Measurements from ENCODE around the gene TPPP2.

GRCh38 chr14:20989787-20990600 lies 40.0 kb upstream of the TPPP2 start, which contains the start of gene METTL17:
- TF ChIP-seq, protein P1, sequence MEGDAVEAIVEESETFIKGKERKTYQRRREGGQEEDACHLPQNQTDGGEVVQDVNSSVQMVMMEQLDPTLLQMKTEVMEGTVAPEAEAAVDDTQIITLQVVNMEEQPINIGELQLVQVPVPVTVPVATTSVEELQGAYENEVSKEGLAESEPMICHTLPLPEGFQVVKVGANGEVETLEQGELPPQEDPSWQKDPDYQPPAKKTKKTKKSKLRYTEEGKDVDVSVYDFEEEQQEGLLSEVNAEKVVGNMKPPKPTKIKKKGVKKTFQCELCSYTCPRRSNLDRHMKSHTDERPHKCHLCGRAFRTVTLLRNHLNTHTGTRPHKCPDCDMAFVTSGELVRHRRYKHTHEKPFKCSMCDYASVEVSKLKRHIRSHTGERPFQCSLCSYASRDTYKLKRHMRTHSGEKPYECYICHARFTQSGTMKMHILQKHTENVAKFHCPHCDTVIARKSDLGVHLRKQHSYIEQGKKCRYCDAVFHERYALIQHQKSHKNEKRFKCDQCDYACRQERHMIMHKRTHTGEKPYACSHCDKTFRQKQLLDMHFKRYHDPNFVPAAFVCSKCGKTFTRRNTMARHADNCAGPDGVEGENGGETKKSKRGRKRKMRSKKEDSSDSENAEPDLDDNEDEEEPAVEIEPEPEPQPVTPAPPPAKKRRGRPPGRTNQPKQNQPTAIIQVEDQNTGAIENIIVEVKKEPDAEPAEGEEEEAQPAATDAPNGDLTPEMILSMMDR (conservative IDR thresholded peaks at IDR 0.05 in 1 of 2, IDR thresholded peaks at IDR 0.05 in 1 of 2; ENCODE audit: low read depth in 1 of 2, low read length in 2 of 2), result peak; percentile 31 to 34
- TF ChIP-seq EZH2 (IDR thresholded peaks at IDR 0.05; ENCODE audit: low read length, missing control alignments), result no peak

All from fibroblast of lung (primary cell).